ENCODE data around the gene ZNF79.

The ZNF79 gene

GRCh38 chr9:127423934-127424675 lies at the start of gene ZNF79:
TSS of gene ZNF79 (plus strand) at chr9:127424382. CDS start at chr9:127424788, 406 bp downstream.
- peak; percentile 99 for DNase-seq (ENCODE audit: low spot score)

DNA sequence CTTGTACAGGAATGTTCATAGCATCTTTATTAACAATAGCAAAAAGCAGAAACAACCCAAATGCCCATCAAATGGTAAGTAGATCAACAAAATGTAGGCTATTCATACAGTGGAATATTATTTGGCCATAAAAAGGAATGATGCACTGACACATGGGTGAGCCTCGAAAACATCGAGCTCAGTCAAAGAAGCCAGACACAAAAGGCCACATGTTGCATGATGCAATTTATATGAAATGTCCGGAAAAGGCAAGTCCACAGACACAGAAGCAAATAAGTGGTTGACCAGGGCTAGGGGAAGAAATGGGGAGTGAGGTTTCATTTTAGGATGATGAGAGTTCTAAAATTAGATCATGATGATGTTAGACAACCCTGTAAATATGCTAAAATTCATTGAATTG lies 43.7 kb upstream of the ZNF79 start:
- no peak for DNase-seq (ENCODE audit: low spot score)

DNA sequence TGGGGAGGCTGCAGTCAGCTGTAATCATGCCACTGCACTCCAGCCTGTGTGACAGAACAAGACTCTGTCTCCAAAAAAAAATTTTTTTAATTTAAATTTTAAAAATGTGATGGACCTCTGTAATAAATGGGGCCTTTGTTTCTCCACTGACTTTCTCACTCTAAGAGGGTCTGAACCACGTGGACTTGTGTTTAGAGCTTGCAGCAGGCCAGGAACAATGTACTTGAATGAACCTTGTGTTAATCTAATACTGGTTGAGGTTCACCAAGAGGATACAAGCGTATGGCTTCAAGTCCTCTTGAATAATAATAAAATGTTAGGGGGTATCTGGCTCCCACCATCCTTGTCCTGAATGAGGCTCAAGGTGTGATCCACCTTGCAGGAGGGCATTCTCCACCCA lies 41.6 kb upstream of the ZNF79 start:
- no peak for DNase-seq (ENCODE audit: low spot score)

DNA sequence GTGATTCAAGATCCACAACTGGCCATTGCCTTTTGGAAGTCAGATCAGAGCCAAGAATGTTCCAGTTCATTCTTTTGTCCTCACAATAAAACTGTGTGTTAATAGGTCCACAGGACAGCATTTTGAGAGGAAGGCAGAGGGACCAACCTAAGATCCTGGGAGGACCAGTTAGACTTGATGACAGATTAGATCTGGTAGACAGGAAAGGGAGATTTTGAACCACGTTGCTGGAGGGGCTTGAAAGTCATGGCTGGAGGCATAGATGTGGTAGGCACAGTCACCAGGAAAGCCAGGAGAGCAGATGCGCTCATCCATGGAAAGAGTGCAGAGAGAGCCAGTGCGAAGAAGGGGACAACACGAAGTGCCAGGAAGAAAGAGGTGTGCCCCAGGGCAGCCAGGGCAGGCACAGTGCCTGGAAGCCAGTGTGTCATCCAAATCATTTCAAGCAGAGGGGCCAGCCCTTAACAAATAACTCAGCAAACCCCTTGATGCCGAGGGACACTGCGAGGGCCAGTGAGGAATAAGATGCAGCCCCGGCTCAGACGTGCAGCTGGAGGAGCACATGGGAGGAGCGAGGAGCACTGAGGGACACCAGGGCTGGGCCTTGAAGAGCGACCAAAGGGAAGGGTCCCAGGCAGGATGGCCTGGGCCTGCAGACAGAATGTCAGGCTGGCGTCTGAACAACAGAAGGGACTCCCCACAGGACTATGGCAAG lies 40.0 kb upstream of the ZNF79 start:
- DNase-seq (ENCODE audit: low spot score), result no peak

DNA sequence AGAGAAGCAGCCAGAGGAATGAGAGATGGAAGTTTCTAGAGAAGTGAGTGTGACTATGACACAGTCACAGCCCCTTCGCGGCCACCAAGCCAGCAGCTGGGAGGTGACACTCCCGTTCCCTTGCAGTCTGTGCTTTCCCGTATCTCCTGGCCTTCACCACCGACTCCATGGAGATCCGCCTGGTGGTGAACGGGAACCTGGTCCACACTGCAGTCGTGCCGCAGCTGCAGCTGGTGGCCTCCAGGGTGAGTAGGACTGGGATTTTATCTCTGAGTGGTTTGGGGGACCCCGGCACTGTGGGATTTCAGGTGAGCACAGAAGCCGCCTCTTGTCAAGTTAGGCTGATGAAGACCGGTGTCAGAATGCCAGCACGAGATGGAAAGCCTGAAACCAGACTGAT lies 39.3 kb upstream of the ZNF79 start:
- DNase-seq (ENCODE audit: low spot score), result no peak

DNA sequence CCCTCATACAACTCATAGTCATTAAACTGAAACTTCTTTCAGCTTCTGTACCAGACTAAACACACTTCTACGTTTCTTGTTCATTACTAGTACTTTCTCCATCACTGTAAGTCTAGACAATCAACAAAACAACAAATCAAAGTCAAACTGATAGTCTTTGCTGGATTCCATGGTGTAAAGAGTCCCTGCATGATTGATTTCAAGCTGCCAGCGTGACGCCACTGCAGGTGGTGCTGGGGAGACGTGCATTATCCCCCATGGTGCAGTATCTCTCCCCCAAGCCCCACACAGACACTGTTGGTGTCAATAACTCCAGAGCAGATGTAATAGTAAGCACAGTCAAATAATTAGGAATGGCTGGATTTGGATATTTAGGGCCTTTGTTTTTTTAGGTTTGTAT lies 37.9 kb upstream of the ZNF79 start:
- no peak for DNase-seq (ENCODE audit: low spot score)

GRCh38 chr9:127386981-127387380 lies 37.2 kb upstream of the ZNF79 start:
- DNase-seq (ENCODE audit: low spot score), result no peak

DNA sequence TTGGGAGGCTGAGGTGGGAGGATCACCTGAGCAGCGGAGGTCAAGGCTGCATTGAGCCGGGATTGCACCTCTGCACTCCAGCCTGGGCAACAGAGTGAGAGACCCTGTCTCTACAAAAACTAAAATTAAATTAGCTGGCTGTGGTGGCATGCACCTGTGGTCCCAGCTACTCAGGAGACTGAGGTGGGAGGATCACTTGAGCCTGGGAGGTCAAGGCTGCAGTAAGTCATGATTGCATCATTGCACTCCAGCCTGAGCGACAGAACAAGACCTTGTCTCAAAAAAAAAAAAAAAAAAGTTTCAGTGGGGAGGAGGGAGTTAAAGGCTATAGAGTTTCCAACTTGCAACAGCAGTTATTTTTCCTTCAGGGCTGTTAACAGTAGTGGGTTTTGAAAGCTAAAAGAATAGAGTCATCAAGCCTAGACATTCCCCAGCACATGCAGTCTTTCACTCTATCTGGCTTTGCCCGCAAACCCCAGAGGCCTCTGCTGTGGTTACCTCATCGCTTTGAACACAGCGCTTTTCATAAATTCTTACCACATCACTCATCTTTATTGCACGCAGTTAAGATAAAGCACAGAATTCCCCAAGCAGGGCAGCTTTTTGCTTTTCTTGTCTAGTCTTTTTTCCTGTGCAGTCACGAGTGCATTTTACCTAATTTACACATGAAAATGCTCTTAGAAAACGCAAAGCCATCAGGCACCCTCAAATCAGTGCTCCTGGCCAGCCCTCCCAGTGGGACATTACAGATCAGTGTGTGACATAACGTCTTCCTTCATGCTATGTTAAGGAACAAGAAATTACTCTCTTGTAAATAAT lies 35.9 kb upstream of the ZNF79 start:
- peak; percentile 90 for DNase-seq (ENCODE audit: low spot score)

- no peak for DNase-seq (ENCODE audit: low spot score)
These were observed 35.3 kb upstream of the ZNF79 start for GRCh38 chr9:127388856-127389238.

- no peak for DNase-seq (ENCODE audit: low spot score)
These were observed 34.6 kb upstream of the ZNF79 start for GRCh38 chr9:127389381-127390247.

DNA sequence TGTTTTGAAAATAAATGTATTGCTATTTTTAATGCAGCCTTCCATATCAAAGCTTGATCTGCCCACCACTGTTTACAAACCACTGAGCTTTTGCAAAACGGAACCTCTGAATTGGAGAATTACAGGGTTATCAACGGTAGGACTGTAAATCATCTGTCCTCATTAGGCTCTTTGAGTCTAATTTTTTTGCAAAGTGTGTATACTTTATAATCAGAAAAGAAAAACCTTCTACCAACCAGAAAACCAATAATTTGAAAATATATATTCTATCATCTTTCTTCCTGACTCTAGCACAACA lies 34.0 kb upstream of the ZNF79 start:
- no peak for DNase-seq (ENCODE audit: low spot score)

DNA sequence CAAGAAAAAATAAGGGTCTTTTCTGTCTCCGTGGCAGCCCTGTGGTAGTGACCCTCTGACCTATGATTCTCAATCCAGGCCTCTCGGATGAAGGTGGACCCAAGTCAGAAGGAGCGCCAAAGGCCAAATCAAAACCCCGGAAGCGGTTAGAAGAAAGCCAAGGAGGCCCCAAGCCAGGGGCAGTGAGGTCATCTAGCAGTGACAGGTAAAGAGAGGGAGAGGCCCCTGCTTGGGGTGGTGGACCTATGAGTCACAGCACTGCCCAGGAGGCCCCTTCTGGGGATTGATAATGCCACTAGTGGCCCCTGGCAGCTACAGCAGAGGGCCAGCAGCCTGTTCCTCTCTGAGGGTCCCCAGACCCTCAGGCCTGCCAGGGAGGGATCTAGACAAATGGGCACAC lies 33.6 kb upstream of the ZNF79 start:
- DNase-seq (ENCODE audit: low spot score), result no peak

DNA sequence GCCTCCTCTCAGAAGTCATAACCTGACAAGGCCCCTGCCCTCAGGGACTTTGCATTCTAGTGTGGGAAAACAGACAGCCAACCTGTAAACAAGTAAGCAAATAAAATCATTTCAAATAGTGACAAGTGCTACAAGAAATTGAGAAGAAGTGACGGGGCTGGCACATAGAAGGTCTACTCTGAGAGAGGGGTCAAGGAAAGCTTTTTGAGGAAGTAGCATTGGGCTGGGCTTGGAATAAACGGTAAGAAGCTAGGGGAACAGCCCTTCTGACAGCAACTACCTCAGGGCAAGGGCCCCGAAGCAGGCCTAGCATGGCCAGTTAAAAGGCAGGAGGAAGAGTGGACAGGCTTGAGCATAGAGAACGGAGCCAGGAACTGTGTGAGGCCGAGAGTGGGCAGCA lies 32.0 kb upstream of the ZNF79 start:
- no peak for DNase-seq (ENCODE audit: low spot score)

DNA sequence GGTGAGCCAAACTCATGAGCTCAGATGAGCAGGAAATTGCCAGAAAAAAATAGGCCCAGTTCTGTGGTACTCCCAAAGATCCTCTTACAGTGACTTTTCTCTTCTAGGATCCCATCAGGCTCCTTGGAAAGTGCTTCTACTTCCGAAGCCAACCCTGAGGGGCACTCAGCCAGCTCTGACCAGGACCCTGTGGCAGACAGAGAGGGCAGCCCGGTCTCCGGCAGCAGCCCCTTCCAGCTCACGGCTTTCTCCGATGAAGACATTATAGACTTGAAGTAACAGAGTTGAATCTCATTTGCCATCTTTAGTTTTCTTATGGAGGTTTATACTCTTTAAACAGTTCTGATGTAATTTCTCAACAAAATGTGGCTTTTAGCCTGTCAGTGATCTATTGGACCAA lies 31.2 kb upstream of the ZNF79 start:
- DNase-seq (ENCODE audit: low spot score), result no peak

DNA sequence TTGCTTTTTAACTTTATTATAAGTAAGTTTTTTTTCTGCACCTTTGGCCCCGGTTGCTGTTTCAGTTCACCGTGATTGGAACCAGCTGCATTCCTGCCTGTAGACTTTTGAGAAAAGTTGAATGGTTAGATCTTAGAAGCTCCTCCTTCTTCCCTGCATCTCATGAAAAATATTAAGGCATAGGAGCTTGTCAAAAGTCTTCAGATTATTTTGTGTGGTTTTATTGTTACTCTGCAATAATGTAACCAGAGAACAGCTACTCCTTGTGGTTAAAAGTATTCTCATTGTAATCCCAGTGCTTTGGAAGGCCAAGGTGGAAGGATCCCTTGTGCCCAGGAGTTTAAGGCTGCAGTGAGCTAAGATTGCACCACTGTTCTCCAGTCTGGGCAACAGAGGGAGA lies 30.5 kb upstream of the ZNF79 start:
- no peak for DNase-seq (ENCODE audit: low spot score)

- no peak for DNase-seq (ENCODE audit: low spot score)
These were observed 28.5 kb upstream of the ZNF79 start for GRCh38 chr9:127395497-127396252.

DNA sequence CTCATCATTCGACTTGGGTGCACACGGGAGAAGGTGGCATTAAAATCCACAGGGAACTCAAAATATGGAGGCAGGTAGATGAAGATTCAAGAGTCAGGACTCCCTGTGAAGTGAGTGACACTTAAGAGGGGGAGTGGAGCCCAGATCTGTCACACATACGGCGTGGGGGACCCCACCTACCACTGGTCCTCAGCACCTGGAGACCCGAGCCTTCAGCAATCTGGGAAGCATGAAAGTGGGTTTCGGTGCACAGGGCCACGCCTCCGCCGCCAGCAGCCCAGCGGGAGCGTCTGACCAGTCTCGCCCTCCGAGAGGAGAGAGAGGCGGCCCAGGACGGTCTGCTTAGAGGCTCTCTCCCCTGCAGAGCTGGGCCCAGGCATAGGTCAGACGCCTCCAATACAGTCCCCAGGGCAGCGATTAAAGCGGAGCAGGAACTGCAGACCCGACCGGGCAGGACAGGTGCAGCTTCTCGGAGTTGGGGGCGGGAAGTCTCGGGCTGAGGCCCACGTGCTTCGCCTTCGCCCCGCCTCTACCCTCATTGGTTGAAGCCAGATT lies 27.9 kb upstream of the ZNF79 start:
- DNase-seq (ENCODE audit: low spot score), result no peak

DNA sequence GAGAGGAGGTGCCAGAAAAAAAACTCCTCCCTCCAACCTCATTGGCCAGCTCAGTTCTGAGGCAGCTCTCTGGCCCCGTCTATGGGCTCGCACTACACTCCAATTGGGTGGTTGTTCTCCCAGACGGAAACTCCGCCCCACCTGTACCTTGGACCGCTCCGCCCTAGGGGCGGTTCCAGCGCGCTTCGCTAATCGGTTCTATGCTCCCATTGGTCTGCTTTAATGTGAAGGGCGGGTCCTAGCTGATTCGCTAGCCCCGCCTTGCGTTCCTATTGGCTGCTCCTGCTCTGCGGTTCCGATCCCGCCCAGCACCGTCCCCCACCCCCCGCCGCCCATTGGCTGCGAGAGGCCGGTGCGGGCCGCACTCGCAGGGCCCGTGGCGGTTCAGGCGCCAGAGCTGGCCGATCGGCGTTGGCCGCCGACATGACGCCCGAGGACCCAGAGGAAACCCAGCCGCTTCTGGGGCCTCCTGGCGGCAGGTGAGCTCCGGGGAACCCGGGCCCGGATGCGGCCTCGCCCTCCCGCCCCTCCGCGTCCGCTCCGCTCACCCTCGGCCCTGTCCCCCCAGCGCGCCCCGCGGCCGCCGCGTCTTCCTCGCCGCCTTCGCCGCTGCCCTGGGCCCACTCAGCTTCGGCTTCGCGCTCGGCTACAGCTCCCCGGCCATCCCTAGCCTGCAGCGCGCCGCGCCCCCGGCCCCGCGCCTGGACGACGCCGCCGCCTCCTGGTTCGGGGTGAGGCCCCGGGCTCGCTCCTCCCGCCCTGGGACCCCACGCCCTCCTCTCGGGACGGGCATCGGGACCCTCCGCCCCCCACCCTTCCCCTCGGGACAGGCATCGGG lies 27.2 kb upstream of the ZNF79 start, which contains the start of gene SLC2A8:
Gene SLC2A8, plus strand, starts transcription at position 362 of the 838 bp plus-strand sequence. Its CDS starts 62 bp downstream, at position 424.
- peak; percentile 96 for DNase-seq (ENCODE audit: low spot score)

- peak; percentile 44 for DNase-seq (ENCODE audit: low spot score)
These were observed 26.4 kb upstream of the ZNF79 start for GRCh38 chr9:127397646-127398274.

DNA sequence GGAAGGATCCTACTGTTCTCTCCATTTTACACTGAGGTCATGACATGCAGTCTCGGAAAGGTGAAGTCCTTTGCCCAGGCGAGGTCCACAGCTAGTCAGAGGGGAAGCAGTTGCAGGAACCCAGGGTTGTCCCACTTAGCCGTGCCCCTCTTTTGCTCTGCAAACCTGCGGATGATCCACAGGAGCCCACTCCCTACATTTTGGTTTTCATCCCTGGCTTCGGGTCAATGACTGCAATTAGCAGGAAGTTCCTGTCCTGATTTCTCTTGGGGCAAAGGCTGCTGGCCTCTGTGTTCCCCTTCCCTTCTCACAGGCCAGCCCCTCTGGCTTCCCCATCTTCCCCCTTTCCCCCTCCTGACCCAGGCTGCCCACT lies 25.9 kb upstream of the ZNF79 start:
- DNase-seq (ENCODE audit: low spot score), result no peak

Data from AG20443 (cell line).